Stimulated activated CD4-positive, alpha-beta T cell treated with anti-CD3 and anti-CD28 coated beads, Interleukin-4, amount 100 ng/mL, for 1 hour (primary cell): Measurements from ENCODE around the gene ANKRD23.
"Not testable (repeated sequence)": the region's sequence is repeated elsewhere in the genome, so short reads cannot be mapped to it uniquely, and the experiment has no call there.

Experiments
- DNase-seq: peaks from one replicate; pipeline ENCODE4 v3.0.0-alpha.2; 2020

Gene ANKRD23

GRCh38 chr2:96813656-96814055 is 30.2 kb downstream of the ANKRD23 start:
- DNase-seq: no peak

- DNase-seq: no peak
Observed at GRCh38 chr2:96811917-96812316, 31.9 kb downstream of the ANKRD23 start.

- no peak for DNase-seq
Observed at GRCh38 chr2:96810783-96811192, 33.0 kb downstream of the ANKRD23 start.

- DNase-seq: no peak
Observed at GRCh38 chr2:96809951-96810782, 33.7 kb downstream of the ANKRD23 start.

GRCh38 chr2:96809216-96809882 is 34.5 kb downstream of the ANKRD23 start:
- no peak for DNase-seq

- no peak for DNase-seq
Observed at GRCh38 chr2:96808176-96808837, 35.5 kb downstream of the ANKRD23 start.

- DNase-seq: no peak
Observed at GRCh38 chr2:96807127-96807471, 36.7 kb downstream of the ANKRD23 start.

GRCh38 chr2:96806468-96807126 is 37.2 kb downstream of the ANKRD23 start:
- peak; percentile 25 for DNase-seq

- DNase-seq: not testable (repeated sequence)
Observed at GRCh38 chr2:96805946-96806345, 37.9 kb downstream of the ANKRD23 start.

- no peak for DNase-seq
Observed at GRCh38 chr2:96804986-96805385, 38.8 kb downstream of the ANKRD23 start.

GRCh38 chr2:96802721-96803120 is 41.1 kb downstream of the ANKRD23 start:
- DNase-seq: no peak

- DNase-seq: peak; percentile 52
Observed at GRCh38 chr2:96801786-96802595, 41.8 kb downstream of the ANKRD23 start.

- peak; percentile 77 for DNase-seq
Observed at GRCh38 chr2:96801005-96801785, 42.6 kb downstream of the ANKRD23 start.

GRCh38 chr2:96800061-96801004 is 43.5 kb downstream of the ANKRD23 start:
- no peak for DNase-seq

GRCh38 chr2:96799623-96799935 is 44.2 kb downstream of the ANKRD23 start:
- no peak for DNase-seq

- no peak for DNase-seq
Observed at GRCh38 chr2:96798733-96799622, 44.8 kb downstream of the ANKRD23 start.

- DNase-seq: no peak
Observed at GRCh38 chr2:96797066-96797625, 46.7 kb downstream of the ANKRD23 start.

GRCh38 chr2:96796497-96796896 is 47.3 kb downstream of the ANKRD23 start:
- not testable (repeated sequence) for DNase-seq

- DNase-seq: no peak
Observed at GRCh38 chr2:96795076-96795475, 48.7 kb downstream of the ANKRD23 start.
